Measurements from ENCODE around the gene FGD1. TPM values are rescaled to one million over a fixed set of nuclear protein-coding genes. Genes with fewer than 3 reads are reported as not detected.

Gene FGD1
- total and polyA plus RNA-seq, 10 donors: 0.73 to 5.4 (median 3.4) TPM

GRCh38 chrX:54496936-54497335 lies 902 bp upstream of the FGD1 start:
- DNase-seq: no peak
- no peak for TF ChIP-seq POLR2AphosphoS5 (IDR thresholded peaks at IDR 0.05)
- TF ChIP-seq POLR2A (IDR thresholded peaks at IDR 0.05): no peak
- TF ChIP-seq CTCF (IDR thresholded peaks at IDR 0.05 in 8 of 11, conservative IDR thresholded peaks at IDR 0.05 in 3 of 11): no peak
- 76 to 92% (median 86%) methylated on average over 6 of the region's 6 CpGs for WGBS, 5 donors
- H3K27ac ChIP-seq: no peak overlapping the region
- no peaks in the 10 kb centered on the region for H3K36me3 ChIP-seq
- H3K9me3 ChIP-seq: no peaks in the 10 kb centered on the region
- no peak overlapping the region for H3K4me3 ChIP-seq
- intact Hi-C loops (cut with DNase I; ENCODE audit: low total_unique reads): no loop called here
- peaks cover 0 to 10% (median 0%) of the 10 kb centered on the region in 6 donors for H3K4me1 ChIP-seq
- peaks cover 0 to 40% (median 13%) of the 10 kb centered on the region in 7 donors for H3K27me3 ChIP-seq (replicated peaks in 1 of 7)

- 73 to 87% (median 83%) methylated on average over 5 of the region's 5 CpGs for WGBS, 5 donors
- H3K9me3 ChIP-seq: no peaks in the 10 kb centered on the region
- DNase-seq: no peak
- H3K4me3 ChIP-seq: peak overlapping the region in 3 of 8 donors; percentile 46 to 74 (median 60)
- intact Hi-C loops (cut with DNase I; ENCODE audit: low total_unique reads): no loop called here
- H3K36me3 ChIP-seq: no peaks in the 10 kb centered on the region
- TF ChIP-seq POLR2AphosphoS5 (IDR thresholded peaks at IDR 0.05): no peak
- TF ChIP-seq POLR2A (IDR thresholded peaks at IDR 0.05): no peak
- no peak for TF ChIP-seq CTCF (IDR thresholded peaks at IDR 0.05 in 8 of 11, conservative IDR thresholded peaks at IDR 0.05 in 3 of 11)
- H3K27ac ChIP-seq: peak overlapping the region in 5 of 8 donors; percentile 44 to 71 (median 69)
- peaks cover 0 to 40% (median 13%) of the 10 kb centered on the region in 7 donors for H3K27me3 ChIP-seq (replicated peaks in 1 of 7)
- peaks cover 0 to 10% (median 0%) of the 10 kb centered on the region in 6 donors for H3K4me1 ChIP-seq
These were observed 451 bp upstream of the FGD1 start for GRCh38 chrX:54496517-54496852.

GRCh38 chrX:54494989-54495813 lies 833 bp downstream of the FGD1 start:
- intact Hi-C loops (cut with DNase I; ENCODE audit: low total_unique reads): no loop called here
- H3K36me3 ChIP-seq: no peaks in the 10 kb centered on the region
- H3K4me3 ChIP-seq: peak overlapping the region; percentile 31 to 74 (median 44)
- peaks cover 0 to 40% (median 13%) of the 10 kb centered on the region in 7 donors for H3K27me3 ChIP-seq (replicated peaks in 1 of 7)
- 3 to 34% (median 24%) methylated on average over 2 to 86 of the region's 86 CpGs for WGBS, 5 donors
- H3K27ac ChIP-seq: peak overlapping the region in 7 of 8 donors; percentile 44 to 71 (median 65)
- peaks cover 0 to 10% (median 0%) of the 10 kb centered on the region in 6 donors for H3K4me1 ChIP-seq
- TF ChIP-seq POLR2AphosphoS5 (IDR thresholded peaks at IDR 0.05): no peak
- no peak for TF ChIP-seq POLR2A (IDR thresholded peaks at IDR 0.05)
- no peak for TF ChIP-seq CTCF (IDR thresholded peaks at IDR 0.05 in 8 of 11, conservative IDR thresholded peaks at IDR 0.05 in 3 of 11)
- no peak for DNase-seq
- no peaks in the 10 kb centered on the region for H3K9me3 ChIP-seq

All from spleen (tissue), 11 donors.